ENCODE results near the gene TEKT5. TPM values are rescaled to one million over a fixed set of nuclear protein-coding genes. Genes with fewer than 3 reads are reported as not detected.
"Not testable (repeated sequence)": the region's sequence is repeated elsewhere in the genome, so short reads cannot be mapped to it uniquely, and the experiment has no call there.

TEKT5 gene
- total RNA-seq, 1 donor from 2014 or later: not detected

GRCh38 chr16:10679441-10679840, 15.3 kb downstream of the TEKT5 start:
- intact Hi-C loops (cut with micrococcal nuclease); H3K27ac Mint-ChIP-seq: not testable (repeated sequence)

DNA sequence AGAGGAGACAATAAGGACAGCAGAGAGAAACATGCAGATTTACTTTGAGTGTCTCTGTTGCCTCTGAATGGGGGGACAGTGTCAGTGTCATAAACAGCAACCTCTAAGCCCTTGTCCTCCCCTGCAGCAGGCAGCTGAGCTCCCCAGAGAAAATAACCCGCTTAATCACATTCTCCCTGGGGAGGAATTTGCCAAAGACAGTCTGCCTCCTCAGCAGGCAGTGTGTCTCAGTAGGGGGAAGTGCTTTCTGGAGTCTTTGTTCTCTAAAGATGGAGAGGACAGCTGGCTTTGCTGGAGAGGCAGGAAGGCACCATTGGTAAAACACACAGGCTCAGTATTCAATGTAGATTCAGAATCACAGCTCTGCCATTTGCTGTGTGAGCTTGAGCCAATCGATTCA, 16.1 kb downstream of the TEKT5 start:
- DNase-seq: no peak
- H3K4me1 Mint-ChIP-seq: no peaks in the 10 kb centered on the region
- H3K4me3 Mint-ChIP-seq: no peak overlapping the region
- intact Hi-C loops (cut with micrococcal nuclease): no loop called here
- H3K9me3 Mint-ChIP-seq: no peaks in the 10 kb centered on the region
- no peak overlapping the region for H3K27ac Mint-ChIP-seq
- no peaks in the 10 kb centered on the region for H3K36me3 Mint-ChIP-seq (ENCODE audit: low read depth)
- H3K27me3 Mint-ChIP-seq: no peaks in the 10 kb centered on the region

More at GRCh38 chr16:10679441-10679840, 15.3 kb downstream of the TEKT5 start:
- H3K27me3 Mint-ChIP-seq; DNase-seq; H3K36me3 Mint-ChIP-seq (ENCODE audit: low read depth); H3K4me3 Mint-ChIP-seq; H3K4me1 Mint-ChIP-seq; H3K9me3 Mint-ChIP-seq: not testable (repeated sequence)

DNA sequence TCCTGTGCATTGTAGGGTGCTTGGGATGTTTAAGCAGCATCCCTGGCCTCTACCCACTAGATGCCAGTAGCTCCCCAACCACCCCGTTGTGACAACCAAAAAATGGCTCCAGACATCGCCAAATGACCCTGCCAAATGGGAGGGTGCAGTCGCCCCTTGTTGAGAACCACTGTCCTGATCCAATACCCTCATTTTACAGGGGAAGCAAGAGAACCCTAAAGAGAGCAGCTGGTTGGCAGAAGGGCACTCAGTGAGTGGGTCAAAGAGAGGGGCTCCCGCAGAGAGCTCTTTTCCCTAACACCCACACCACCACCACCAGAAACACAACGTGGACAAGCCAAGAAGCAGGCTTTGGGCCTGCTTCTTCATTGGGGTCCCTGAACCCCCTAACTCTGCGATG, 18.4 kb downstream of the TEKT5 start:
- Mint-ChIP-seq H3K36me3 (ENCODE audit: low read depth) (no peaks in the 10 kb centered on the region), H3K4me1 (no peaks in the 10 kb centered on the region), H3K27me3 (no peaks in the 10 kb centered on the region), H3K27ac (no peak overlapping the region), H3K4me3 (no peak overlapping the region), H3K9me3 (no peaks in the 10 kb centered on the region)
- no peak for DNase-seq
- intact Hi-C loops (cut with micrococcal nuclease): no loop called here

DNA sequence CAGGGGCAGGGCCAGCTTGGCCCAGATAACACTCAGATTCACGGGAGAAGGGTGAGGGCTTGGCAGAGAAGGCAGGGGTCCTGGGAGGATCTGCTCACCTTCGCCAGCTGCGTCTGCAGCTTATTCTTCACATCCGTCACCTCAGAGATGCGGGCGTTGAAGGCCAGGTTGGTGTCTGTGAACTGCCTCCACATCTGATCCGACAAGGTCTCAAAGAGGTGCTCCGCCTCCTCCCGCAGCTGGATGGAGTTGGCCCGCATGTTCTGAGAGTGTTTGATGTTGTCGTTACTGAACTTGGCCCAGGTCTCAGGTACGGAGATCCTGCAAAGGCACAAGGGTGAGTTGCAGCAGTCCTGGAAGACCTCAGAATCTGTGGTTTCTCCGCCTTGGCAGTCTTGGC, 18.9 kb downstream of the TEKT5 start:
- Mint-ChIP-seq H3K27me3 (no peaks in the 10 kb centered on the region), H3K27ac (no peak overlapping the region), H3K9me3 (no peaks in the 10 kb centered on the region), H3K4me3 (no peak overlapping the region), H3K4me1 (no peaks in the 10 kb centered on the region), H3K36me3 (ENCODE audit: low read depth) (no peaks in the 10 kb centered on the region)
- no peak for DNase-seq
- intact Hi-C loops (cut with micrococcal nuclease): no loop called here

DNA sequence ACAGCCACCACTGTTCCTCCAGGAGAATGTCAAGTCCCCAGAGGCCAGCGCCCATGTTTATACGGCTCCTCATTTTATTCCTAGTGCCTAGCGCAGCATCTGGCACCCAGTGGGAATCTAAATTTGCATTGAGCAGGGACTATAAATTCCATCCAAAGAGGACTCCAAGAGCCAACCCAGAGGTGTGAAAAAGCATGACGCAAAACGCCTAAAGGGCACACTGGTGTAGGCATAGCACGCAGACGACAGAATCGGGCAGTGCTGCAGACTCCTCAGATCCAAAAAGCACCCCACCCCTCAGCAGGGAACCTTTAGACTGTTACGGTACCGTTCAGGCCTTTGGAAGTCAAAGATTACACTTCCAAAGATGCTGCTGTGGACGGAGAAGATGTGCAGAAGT, 19.5 kb downstream of the TEKT5 start:
- DNase-seq: no peak
- Mint-ChIP-seq H3K9me3 (no peaks in the 10 kb centered on the region), H3K4me3 (no peak overlapping the region), H3K27me3 (no peaks in the 10 kb centered on the region), H3K27ac (no peak overlapping the region), H3K36me3 (ENCODE audit: low read depth) (no peaks in the 10 kb centered on the region), H3K4me1 (no peaks in the 10 kb centered on the region)
- intact Hi-C loops (cut with micrococcal nuclease): no loop called here

DNA sequence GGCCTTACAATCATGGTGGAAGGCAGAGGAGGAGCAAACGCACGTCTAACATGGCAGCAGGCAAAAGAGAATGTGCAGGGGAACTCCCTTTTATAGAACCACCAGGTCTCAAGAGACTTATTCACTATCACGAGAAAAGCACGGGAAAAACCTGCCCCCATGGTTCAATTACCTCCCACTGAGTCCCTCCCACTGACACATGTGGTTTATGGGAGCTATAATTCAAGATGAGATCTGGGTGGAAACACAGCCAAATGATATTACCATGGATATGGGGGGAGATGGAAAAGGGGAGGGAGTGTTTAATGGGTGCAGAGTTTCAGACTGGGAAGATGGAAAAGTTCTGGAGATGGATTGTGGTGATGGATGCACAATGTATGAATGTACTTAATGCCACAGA, 23.0 kb downstream of the TEKT5 start:
- no peaks in the 10 kb centered on the region for H3K27me3 Mint-ChIP-seq
- no peak overlapping the region for H3K4me3 Mint-ChIP-seq
- no peak for DNase-seq
- H3K27ac Mint-ChIP-seq: no peak overlapping the region
- H3K4me1 Mint-ChIP-seq: no peaks in the 10 kb centered on the region
- no peaks in the 10 kb centered on the region for H3K36me3 Mint-ChIP-seq (ENCODE audit: low read depth)
- H3K9me3 Mint-ChIP-seq: no peaks in the 10 kb centered on the region
- intact Hi-C loops (cut with micrococcal nuclease): no loop called here

- DNase-seq: no peak
- no peaks in the 10 kb centered on the region for H3K27me3 Mint-ChIP-seq
- no peak overlapping the region for H3K4me3 Mint-ChIP-seq
- intact Hi-C loops (cut with micrococcal nuclease): no loop called here
- H3K4me1 Mint-ChIP-seq: no peaks in the 10 kb centered on the region
- no peaks in the 10 kb centered on the region for H3K36me3 Mint-ChIP-seq (ENCODE audit: low read depth)
- H3K9me3 Mint-ChIP-seq: no peaks in the 10 kb centered on the region
- no peak overlapping the region for H3K27ac Mint-ChIP-seq
Measured at GRCh38 chr16:10669791-10670190, 24.9 kb downstream of the TEKT5 start.

DNA sequence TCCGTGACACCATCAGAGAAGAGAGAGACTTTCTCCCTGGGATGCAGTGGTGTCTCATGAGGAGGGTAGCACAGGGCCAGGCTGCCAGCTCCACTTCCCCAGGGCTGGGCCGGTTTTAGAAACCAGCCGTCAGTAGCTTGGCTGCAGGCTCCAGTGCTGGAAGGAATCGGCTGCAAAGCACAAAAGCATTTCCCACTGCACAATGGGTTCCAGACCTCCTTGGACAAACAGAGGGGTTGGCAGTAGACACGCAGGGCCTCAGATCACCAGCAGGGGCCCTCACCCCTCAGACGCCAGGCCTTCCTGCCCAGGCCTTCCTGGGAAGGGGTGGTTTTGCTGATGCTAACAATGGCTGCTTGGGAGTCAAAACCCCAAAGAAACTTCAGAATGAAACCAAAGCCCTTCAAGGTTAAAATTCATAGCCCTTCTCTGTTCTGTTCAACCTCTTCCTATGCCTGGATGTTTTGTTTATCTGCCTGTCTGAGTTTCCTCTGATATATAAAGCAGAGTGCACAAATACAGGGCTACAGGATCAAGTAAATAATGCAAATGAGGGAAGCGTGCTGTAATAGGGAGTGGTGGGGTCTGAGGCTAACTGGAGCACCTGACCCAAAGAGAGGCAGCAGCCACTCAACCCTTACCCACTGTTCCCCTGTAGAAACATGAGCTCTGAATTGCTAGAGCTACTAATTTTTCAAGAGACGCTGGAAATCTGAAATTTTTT, 26.2 kb downstream of the TEKT5 start:
- H3K27me3 Mint-ChIP-seq: no peaks in the 10 kb centered on the region
- no peak overlapping the region for H3K4me3 Mint-ChIP-seq
- no peaks in the 10 kb centered on the region for H3K4me1 Mint-ChIP-seq
- intact Hi-C loops (cut with micrococcal nuclease): no loop called here
- DNase-seq: peak; percentile 61
- no peak overlapping the region for H3K27ac Mint-ChIP-seq
- H3K9me3 Mint-ChIP-seq: no peaks in the 10 kb centered on the region
- no peaks in the 10 kb centered on the region for H3K36me3 Mint-ChIP-seq (ENCODE audit: low read depth)

DNA sequence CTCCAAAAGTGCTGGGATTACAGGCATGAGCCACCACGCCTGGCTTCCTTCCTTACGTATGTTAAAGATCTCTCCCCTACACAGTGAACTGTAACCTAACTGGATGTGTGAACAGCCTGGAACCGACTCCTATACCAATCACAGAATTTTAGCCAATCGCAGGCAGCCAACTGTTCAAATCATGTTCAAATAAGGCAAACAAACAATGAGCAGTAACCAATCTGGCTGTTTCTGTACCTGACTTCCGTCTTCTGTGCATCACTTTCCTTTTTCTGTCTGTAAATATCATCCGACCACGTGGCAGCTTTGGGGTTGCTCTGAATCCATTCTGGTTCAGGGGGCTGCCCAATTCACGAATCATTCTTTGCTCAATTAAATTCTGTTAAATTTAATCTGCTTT, 27.5 kb downstream of the TEKT5 start:
- no peak overlapping the region for H3K27ac Mint-ChIP-seq
- H3K9me3 Mint-ChIP-seq: no peaks in the 10 kb centered on the region
- intact Hi-C loops (cut with micrococcal nuclease): no loop called here
- no peak for DNase-seq
- no peaks in the 10 kb centered on the region for H3K4me1 Mint-ChIP-seq
- no peaks in the 10 kb centered on the region for H3K36me3 Mint-ChIP-seq (ENCODE audit: low read depth)
- H3K27me3 Mint-ChIP-seq: no peaks in the 10 kb centered on the region
- no peak overlapping the region for H3K4me3 Mint-ChIP-seq

GRCh38 chr16:10666291-10666690, 28.4 kb downstream of the TEKT5 start:
- no peaks in the 10 kb centered on the region for H3K4me1 Mint-ChIP-seq

GRCh38 chr16:10665166-10665565, 29.6 kb downstream of the TEKT5 start:
- intact Hi-C loops (cut with micrococcal nuclease): no loop called here
- Mint-ChIP-seq H3K36me3 (ENCODE audit: low read depth) (no peaks in the 10 kb centered on the region), H3K4me3 (no peak overlapping the region), H3K4me1 (no peaks in the 10 kb centered on the region), H3K9me3 (no peaks in the 10 kb centered on the region), H3K27ac (no peak overlapping the region), H3K27me3 (peaks cover 2% of the 10 kb centered on the region)
- DNase-seq: no peak

More at GRCh38 chr16:10666291-10666690, 28.4 kb downstream of the TEKT5 start:
- Mint-ChIP-seq H3K9me3 (no peaks in the 10 kb centered on the region), H3K36me3 (ENCODE audit: low read depth) (no peaks in the 10 kb centered on the region), H3K27me3 (peaks cover 2% of the 10 kb centered on the region), H3K4me3 (no peak overlapping the region), H3K27ac (no peak overlapping the region)
- DNase-seq: no peak
- intact Hi-C loops (cut with micrococcal nuclease): no loop called here

DNA sequence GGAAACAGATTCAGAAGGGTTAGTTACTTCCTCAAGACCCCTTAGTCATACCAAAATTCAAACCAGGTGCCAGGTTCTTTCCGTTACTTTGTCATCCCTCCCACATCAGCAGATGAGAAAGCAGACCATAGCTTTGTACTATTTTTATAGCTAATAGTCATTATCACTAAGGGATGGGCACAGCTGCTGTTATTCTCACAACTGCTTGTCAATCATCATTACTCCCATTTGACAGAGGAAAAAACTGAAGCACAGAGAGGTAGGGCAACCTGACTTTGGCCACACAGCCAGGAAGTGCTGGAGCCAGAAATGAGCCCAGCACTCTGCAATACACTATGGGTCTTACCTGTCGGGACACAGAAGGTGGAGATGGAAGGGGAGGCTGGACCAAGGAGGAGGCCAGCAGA, 30.0 kb downstream of the TEKT5 start:
- no peaks in the 10 kb centered on the region for H3K36me3 Mint-ChIP-seq (ENCODE audit: low read depth)
- DNase-seq: no peak
- H3K27me3 Mint-ChIP-seq: peaks cover 2% of the 10 kb centered on the region
- intact Hi-C loops (cut with micrococcal nuclease): no loop called here
- no peak overlapping the region for H3K27ac Mint-ChIP-seq
- H3K4me1 Mint-ChIP-seq: no peaks in the 10 kb centered on the region
- no peak overlapping the region for H3K4me3 Mint-ChIP-seq
- no peaks in the 10 kb centered on the region for H3K9me3 Mint-ChIP-seq

DNA sequence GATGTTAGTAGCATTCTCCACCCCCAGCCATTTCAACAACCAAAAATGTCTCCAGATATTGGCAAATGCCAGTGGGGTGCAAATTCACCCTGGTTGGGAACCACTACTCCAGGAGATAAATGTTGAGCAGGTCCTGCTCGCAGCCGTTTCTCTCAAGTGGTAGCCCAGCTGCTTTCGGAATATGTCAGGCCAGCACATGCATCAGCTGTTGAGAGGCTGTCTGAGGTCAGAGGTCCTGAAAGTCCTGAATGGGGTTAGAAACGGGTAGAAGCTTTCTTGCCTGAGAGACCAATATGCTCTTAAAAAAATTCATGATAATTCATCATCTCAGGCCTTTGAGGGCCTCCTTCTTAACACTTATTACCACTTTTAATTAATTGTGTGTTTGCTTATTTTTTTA, 31.0 kb downstream of the TEKT5 start:
- Mint-ChIP-seq H3K27me3 (peaks cover 2% of the 10 kb centered on the region), H3K36me3 (ENCODE audit: low read depth) (no peaks in the 10 kb centered on the region)

DNA sequence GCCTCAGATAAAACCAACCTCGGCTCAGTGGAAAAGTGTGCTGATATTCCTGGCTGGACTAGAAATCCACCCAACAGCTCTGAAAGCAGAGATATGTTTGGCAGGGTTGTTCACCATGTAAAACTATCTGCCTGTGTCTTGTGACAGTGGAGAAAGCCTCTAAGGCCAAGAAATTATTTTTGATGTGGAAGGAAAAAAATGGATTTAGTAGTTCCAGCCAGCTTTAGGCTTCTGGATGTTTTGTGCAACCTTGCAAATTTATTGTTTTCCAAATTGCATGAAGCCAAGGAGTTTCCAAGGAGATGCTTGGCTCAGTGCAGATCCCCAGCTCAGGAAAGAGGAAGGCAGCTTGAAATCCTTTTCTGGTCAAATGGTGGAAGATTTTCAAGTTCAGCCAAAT, 31.6 kb downstream of the TEKT5 start:
- intact Hi-C loops (cut with micrococcal nuclease): no loop called here
- H3K36me3 Mint-ChIP-seq (ENCODE audit: low read depth): no peaks in the 10 kb centered on the region
- H3K9me3 Mint-ChIP-seq: no peaks in the 10 kb centered on the region
- DNase-seq: no peak
- no peak overlapping the region for H3K4me3 Mint-ChIP-seq
- no peaks in the 10 kb centered on the region for H3K4me1 Mint-ChIP-seq
- H3K27ac Mint-ChIP-seq: no peak overlapping the region
- peaks cover 2% of the 10 kb centered on the region for H3K27me3 Mint-ChIP-seq

More for the DNA sequence above, 31.0 kb downstream of the TEKT5 start:
- H3K9me3 Mint-ChIP-seq: no peaks in the 10 kb centered on the region
- intact Hi-C loops (cut with micrococcal nuclease): no loop called here
- H3K4me1 Mint-ChIP-seq: no peaks in the 10 kb centered on the region
- DNase-seq: no peak
- no peak overlapping the region for H3K4me3 Mint-ChIP-seq
- H3K27ac Mint-ChIP-seq: no peak overlapping the region

GRCh38 chr16:10662212-10662611, 32.5 kb downstream of the TEKT5 start:
- peaks cover 2% of the 10 kb centered on the region for H3K27me3 Mint-ChIP-seq
- H3K9me3 Mint-ChIP-seq: no peaks in the 10 kb centered on the region
- no peak for DNase-seq
- H3K4me1 Mint-ChIP-seq: no peaks in the 10 kb centered on the region
- no peak overlapping the region for H3K4me3 Mint-ChIP-seq
- H3K36me3 Mint-ChIP-seq (ENCODE audit: low read depth): no peaks in the 10 kb centered on the region
- H3K27ac Mint-ChIP-seq: no peak overlapping the region
- intact Hi-C loops (cut with micrococcal nuclease): no loop called here

Data from activated CD4-positive, alpha-beta T cell treated with anti-CD3 and anti-CD28 coated beads, Interleukin-2, amount 10 ng/mL, durations not matched to agents 24 days and 14 days (primary cell).